K562 treated with DMSO at 1 percent for 24 hours (cell line): ENCODE measurements around the gene TNRC6A. TPM values are rescaled to one million over a fixed set of nuclear protein-coding genes. Genes with fewer than 3 reads are reported as not detected.

Experiments used
- total RNA-seq: library from RNA; unstranded; fragments of 300-600 nt; gene quantifications from 2 replicates; pipeline ENCODE4 v1.2.3, GENCODE V29; 2022; ENCODE audit warnings: low read depth; ENCODE audit not compliant: insufficient read depth

The TNRC6A gene
- 15.7 TPM in 2 replicates for total RNA-seq

GRCh38 chr16:24729243-24729950, at the start of gene TNRC6A:
Gene TNRC6A (plus strand): TSS chr16:24729651. CDS start chr16:24729842, 191 bp downstream.

DNA sequence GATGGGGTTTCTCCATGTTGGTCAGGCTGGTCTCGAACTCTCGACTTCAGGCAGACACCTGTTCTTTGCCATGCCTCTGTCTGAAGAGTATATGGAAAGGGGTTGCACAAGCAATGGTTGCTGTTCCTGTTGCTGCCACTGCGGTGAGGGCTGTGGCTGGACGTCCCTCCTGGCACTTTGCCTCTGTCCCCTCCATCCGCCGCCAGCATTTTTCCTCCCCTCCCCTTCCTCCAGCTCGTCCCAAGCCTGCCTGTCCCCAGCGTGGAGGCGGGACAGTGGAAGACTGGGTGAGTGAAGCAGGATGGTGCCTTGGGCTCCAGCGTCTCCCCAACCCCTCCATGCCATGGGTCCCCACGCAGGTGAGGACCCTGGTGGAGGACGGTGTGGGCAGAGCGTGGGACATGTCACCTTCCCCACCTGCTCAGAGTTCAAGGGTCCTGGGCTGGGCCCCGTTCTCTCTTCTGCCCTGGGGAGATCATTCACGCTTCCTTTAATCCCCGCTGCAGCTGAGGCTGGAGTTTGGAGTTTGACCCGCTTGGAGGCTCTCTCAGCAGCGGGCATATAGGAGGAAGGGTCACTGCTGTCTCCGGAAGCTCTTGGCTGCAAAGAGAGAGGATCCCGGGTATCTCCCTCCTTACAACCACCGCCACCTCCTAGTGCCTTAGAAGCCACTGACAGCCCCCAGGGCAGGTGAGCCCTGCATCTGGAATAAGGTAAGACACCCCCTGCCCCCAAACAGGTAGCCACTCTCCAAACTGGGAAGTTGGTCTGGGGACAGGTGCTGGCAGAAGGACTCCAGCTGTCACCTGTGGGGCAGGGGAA, 116.5 kb downstream of the TNRC6A start, which contains the start of gene SLC5A11:
Gene SLC5A11, plus strand, starts transcription at position 238 of the 822 bp plus-strand sequence. CDS start 12,681 bp downstream, outside the sequence.

Other genes with a start within 250 kb of the TNRC6A start
- gene RBBP6, start 190.1 kb upstream of the TNRC6A start, total RNA-seq: 27.4 and 27.9 TPM in 2 replicates
- gene SLC5A11, start 116.3 kb downstream of the TNRC6A start, total RNA-seq: 1.3 TPM in 1 of 2 replicates, not detected in the other